ENCODE data around the gene TOMM70.
"Not testable (repeated sequence)": the region's sequence is repeated elsewhere in the genome, so short reads cannot be mapped to it uniquely, and the experiment has no call there.

The TOMM70 gene

GRCh38 chr3:100400780-100401673 lies at the start of gene TOMM70, which contains the start of gene LNP1:
TOMM70 (minus strand) TSS chr3:100401089; CDS start chr3:100400949, 140 bp downstream.
LNP1 (plus strand) TSS chr3:100401539; CDS start chr3:100429730, 28,191 bp downstream.
- DNase-seq (ENCODE audit: low read depth) = peak; percentile 96

GRCh38 chr3:100449214-100449613 lies 48.3 kb upstream of the TOMM70 start:
- DNase-seq (ENCODE audit: low read depth) = peak; percentile 18

DNA sequence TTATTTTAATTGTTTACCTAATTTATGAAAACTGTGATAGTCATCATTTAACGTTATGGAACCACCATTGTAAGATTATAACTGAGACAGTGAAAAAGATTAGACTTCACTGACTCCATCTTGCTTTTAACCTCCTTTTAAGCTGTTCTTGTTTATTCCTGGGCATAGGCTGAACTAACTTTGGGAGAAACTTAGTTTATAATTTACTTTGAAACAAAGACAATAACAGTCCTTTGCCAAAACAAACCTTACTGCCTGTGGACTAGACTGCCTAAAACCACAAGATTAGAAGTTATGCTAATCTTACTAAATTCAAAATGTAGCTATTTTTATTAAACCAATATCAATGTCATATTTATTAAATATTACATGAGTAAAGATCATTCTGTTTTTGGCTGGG lies 47.2 kb upstream of the TOMM70 start:
- DNase-seq (ENCODE audit: low read depth) = no peak

DNA sequence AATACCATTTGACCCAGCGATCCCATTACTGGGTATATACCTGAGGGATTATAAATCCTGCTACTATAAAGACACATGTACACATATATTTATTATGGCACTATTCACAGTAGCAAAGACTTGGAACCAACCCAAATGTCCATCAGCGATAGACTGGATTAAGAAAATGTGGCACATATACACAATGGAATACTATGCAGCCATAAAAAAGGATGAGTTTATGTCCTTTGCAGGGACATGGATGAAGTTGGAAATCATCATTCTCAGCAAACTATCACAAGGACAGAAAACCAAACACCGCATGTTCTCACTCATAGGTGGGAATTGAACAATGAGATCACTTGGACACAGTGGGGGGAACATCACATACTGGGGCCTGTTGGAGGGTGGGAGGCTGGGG lies 46.2 kb upstream of the TOMM70 start:
- not testable (repeated sequence) for DNase-seq (ENCODE audit: low read depth)

- DNase-seq (ENCODE audit: low read depth) = no peak
These were observed 42.8 kb upstream of the TOMM70 start for GRCh38 chr3:100443690-100444089.

GRCh38 chr3:100440895-100441294 lies 40.0 kb upstream of the TOMM70 start:
- DNase-seq (ENCODE audit: low read depth) = no peak

DNA sequence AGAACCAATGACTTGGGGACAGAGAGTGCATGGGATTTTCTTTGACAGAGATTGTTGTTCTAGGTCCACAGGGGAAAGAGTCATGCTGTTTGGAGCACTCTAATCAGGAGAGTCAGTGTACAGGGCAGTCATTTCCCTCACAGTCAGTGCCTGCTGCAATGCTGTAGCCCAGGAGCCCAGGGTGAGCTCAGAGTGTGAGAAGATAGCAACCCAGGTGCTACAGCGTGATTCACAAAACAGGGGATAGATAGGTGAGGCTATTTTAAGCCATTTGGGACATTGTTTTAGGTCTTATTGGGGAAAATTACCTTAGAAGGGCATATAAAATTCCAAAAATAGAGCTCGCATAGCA lies 37.7 kb upstream of the TOMM70 start:
- no peak for DNase-seq (ENCODE audit: low read depth)

DNA sequence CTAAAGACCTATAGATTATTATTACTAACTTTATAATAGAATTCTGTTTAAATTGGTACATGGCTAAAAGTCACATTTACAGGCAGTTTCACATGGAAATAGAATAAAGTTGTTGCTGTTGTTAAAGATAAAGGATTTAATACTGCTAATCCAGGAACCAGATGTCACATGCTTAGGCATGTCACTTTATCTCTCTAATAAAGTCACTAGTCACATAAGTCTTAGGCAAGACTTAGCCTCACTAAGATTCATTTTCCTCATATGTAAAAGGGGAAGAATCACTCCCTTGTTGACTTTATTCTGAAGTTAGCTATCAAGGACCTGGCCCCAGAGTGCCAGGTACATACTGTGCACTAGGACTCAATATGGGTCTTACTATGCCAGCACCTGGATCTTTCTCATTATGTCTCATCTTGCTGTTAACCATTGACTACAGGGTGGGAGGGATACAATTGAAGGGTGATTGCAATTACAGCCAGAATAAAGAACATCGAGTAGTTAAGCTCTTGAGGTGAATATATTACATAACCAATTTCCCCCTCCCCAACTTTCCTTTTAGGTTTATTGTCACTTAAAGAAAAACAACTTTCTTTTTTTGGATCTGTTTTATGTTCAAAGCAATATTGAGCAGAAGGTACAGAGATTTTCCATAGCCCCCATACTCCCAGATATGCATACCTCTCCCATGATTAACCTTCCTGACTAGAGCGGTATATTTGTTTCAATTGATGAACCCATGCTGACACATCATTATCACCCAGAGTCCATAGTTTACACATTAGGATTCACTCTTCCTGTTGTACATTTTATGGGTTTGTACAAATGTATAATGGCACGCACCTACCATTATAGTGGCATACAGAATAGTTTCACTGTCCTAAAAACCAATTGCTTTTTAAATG lies 37.1 kb upstream of the TOMM70 start:
- no peak for DNase-seq (ENCODE audit: low read depth)

DNA sequence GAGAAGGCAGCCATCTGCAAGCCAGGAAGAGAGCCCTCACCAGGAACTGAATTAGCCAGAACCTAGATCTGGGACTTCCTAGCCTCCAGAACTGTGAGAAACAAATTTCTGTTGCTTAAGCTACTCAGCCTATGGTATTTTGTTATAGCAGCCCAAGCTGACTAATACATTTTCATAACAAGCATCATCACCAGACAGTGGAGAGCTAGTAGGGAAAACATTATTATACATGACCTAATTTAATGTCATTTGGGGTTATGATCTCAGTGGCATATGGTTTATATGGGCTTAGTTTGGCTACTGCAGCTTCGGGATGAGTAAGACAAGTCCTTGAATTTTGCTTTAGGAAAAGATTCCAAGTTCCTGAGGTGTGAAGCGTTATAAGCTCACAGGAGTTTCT lies 36.1 kb upstream of the TOMM70 start:
- DNase-seq (ENCODE audit: low read depth) = peak; percentile 1

DNA sequence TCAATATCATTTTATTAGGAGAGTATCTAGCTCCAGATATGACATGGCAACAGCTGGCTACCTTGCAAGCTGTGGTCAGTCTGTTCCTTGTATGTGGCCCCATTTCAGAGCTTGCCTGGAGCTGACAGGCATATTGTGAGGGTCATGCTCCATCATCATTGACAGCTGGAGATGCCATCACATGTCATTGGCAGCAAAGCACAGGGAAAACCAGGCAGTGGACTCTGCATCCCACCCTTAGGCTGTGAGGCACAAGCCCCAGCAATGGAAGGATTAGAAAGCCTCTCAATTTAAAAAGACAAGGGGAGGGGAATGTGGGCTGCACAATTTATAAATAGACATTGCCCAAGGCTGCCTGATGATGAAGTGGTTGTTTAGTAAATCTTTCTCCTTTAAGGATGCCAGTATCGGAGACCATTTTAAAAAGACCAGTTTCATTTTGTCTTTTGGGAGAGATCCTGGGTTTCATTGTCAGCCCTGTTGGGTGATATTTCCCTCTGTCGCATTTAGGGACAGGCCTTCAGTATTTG lies 28.4 kb upstream of the TOMM70 start:
- peak; percentile 2 for DNase-seq (ENCODE audit: low read depth)

DNA sequence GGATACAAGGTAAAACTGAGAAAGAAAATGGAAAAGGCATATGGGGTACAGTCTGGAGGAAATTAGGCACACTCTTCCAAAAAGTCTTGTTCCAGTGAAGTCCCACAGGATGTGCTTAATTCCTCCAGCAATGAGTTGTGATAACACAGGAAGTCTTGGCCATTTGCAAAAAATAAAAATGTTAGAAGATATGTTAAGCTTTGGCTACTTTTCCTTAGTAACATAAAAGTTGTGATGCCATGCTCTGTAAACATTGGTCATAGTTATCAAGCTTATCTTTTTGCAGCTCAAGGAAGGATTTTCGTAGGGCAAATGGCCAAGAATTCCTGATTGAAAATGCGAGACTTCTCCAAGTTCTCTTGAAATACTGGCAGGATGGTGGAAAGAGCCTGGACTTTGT lies 26.8 kb upstream of the TOMM70 start:
- peak; percentile 93 for DNase-seq (ENCODE audit: low read depth)

DNA sequence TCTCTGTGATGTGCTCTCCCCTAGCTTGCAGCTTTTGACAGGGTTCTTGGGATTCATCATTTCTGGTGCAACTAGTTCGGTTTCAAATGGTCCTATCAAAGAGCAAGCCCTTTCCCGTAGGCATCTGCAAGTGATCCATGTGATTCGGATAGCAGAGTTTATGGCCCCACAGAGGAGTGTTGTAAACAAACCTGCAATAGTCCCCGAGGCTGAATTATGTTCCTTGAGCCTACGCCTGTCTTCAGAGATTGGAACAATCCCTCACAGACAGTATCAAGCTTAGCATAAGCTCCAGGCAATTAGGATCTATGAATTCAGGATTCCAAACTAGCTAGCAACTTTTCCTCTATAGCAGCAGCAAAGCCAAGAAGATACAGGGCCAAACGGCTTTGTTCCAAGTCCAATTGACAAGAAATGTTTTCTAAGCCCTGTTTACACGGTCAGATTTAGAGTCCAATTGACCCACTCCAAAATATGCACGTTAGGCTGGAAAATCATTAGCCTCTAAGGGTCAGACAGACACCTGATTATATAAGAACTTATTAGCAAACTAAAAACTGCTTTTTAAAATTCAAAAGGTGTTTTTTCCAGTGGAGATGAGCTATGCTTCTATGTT lies 25.3 kb upstream of the TOMM70 start:
- no peak for DNase-seq (ENCODE audit: low read depth)

- no peak for DNase-seq (ENCODE audit: low read depth)
These were observed 24.4 kb upstream of the TOMM70 start for GRCh38 chr3:100425316-100425715.

DNA sequence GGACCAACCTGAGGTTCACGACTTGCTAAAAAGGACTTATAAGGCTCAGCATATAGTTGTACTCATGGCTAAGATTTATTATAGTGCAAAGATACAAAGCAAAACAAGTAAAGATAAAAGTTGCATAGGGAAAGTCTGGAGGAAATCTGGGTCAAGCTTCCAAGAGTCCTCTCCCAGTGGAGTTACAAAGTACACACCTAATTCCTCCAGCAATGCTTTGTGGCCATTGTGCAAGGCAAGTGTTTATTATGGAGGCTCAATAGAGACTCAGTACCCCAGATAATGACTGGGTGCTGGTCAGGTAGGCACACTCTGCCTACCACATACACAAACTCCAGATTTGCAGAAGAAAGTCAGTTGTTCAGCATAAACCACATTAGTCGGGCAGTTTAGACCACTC lies 23.4 kb upstream of the TOMM70 start:
- no peak for DNase-seq (ENCODE audit: low read depth)

GRCh38 chr3:100423611-100424010 lies 22.7 kb upstream of the TOMM70 start:
- no peak for DNase-seq (ENCODE audit: low read depth)

DNA sequence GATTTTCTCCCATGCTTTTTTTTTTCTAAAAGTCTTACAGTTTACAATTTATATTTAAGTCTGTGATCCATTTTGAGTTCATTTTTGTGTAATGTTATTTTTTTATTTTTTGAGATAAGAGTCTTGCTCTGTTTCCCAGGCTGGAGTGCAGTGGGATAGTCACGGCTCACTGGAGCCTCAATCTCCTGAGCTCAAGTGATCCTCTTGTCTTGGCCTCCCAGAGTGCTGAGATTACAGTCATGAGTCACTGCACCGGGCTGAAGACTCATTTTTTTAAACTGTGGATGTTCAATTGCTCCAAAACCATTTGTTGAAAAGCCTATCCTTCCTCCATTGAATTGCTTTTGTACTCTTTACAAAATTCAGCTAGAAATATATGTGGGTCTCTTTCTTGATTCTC lies 20.0 kb upstream of the TOMM70 start:
- peak; percentile 16 for DNase-seq (ENCODE audit: low read depth)

DNA sequence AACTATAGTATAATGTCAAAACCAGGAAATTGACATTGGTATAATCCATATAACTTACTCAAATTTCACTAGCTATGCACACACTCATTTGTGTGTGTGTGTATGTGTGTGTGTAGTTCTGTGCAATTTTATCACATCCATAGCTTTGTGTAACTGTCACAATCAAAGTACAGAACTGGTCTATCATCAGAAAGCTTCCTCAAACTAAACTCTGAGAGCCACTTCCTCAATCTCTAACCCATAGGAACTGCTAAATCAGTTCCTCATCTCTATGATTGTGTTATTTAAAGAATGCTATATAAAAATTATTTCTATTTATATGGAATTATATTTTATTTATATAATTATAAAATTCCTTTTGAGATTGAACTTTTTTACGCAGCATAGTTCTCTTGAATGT lies 18.5 kb upstream of the TOMM70 start:
- no peak for DNase-seq (ENCODE audit: low read depth)

GRCh38 chr3:100416863-100417262 lies 16.0 kb upstream of the TOMM70 start:
- DNase-seq (ENCODE audit: low read depth) = no peak

- no peak for DNase-seq (ENCODE audit: low read depth)
These were observed 15.3 kb upstream of the TOMM70 start for GRCh38 chr3:100416176-100416575.

GRCh38 chr3:100413613-100414012 lies 12.7 kb upstream of the TOMM70 start:
- no peak for DNase-seq (ENCODE audit: low read depth)

- no peak for DNase-seq (ENCODE audit: low read depth)
These were observed 12.2 kb upstream of the TOMM70 start for GRCh38 chr3:100412912-100413590.

Data from amniotic epithelial cell (primary cell).